Stimulated activated naive CD8-positive, alpha-beta T cell treated with anti-CD3 and anti-CD28 coated beads, Interleukin-15, amount 100 ng/mL, for 72 hours (primary cell): ENCODE results near the gene LTBP2.

Experiments used
- ATAC-seq: fragments of 150-1000 bp; cut with Tn5 transposase; 2 replicates; pipeline ENCODE4 v1.10.0; 2021; ENCODE audit warnings: mild to moderate bottlenecking, moderate library complexity
- DNase-seq, 2 donors: peaks; one replicate each; pipeline ENCODE4 v3.0.0; 2021 to 2022
- H3K27ac Mint-ChIP-seq, 2 donors: one replicate each; pipeline ENCODE4 v1.8.0; 2022; ENCODE audit warnings: mild to moderate bottlenecking in 2 of 2, mixed read lengths in 2 of 2, moderate library complexity in 2 of 2
- H3K27me3 Mint-ChIP-seq: one replicate; pipeline ENCODE4 v1.8.0; 2022; ENCODE audit warnings: mixed read lengths
- H3K4me1 Mint-ChIP-seq: one replicate; pipeline ENCODE4 v1.8.0; 2022; ENCODE audit warnings: mild to moderate bottlenecking, mixed read lengths
- H3K4me3 Mint-ChIP-seq, 2 donors: one replicate each; pipeline ENCODE4 v1.8.0; 2022; ENCODE audit warnings: mild to moderate bottlenecking in 2 of 2, mixed read lengths in 2 of 2, moderate library complexity in 1 of 2
- H3K9me3 Mint-ChIP-seq, 2 donors: one replicate each; pipeline ENCODE4 v1.8.0; 2022; ENCODE audit warnings: mixed read lengths in 2 of 2

Gene LTBP2

DNA sequence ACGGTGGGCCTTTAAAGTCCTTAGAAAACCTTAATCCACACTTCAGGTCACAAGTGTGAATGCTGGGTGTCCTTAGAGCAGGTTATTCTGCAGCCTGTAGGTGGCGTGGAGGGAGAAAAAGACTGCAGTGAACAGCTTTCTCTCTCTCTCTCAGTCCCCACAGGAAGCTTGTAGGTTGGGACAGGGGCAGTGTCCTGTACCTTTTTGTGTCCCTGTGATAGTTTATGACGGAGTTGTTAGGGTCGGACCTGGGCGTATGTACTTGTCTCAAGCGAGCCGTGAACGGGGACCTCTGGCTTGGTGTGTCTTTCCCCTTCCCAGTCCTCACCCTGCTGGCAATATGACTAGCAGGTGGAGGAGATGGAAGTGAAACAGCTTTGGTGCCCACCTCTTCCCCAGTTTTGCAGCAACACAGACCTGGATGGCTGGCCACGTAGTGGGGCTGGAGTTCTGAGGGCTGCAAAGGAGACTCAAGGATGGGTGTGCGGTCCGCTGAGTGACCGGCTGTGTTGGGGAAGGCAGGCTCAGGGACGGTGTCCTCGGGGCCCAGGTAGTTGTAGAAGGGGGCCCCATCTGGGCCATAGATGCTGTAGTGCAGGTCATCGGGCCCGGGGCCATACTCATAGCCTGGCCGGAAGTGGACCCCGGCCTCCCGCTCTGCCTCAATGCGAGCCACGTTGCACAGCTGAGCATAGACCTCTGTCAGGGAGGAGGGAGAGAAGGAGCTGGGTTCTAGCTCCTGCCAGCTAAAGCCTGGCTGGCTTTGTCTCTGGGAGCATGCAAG, 109.6 kb downstream of the LTBP2 start:
- no peaks in the 10 kb centered on the region for H3K9me3 Mint-ChIP-seq
- DNase-seq = no peak
- H3K4me1 Mint-ChIP-seq = peaks cover 23% of the 10 kb centered on the region
- peak overlapping the region in 1 of 2 donors; percentile 45 for H3K27ac Mint-ChIP-seq
- no peak overlapping the region for H3K4me3 Mint-ChIP-seq
- peaks cover 5% of the 10 kb centered on the region for H3K27me3 Mint-ChIP-seq
- ATAC-seq = peak; percentile 44

DNA sequence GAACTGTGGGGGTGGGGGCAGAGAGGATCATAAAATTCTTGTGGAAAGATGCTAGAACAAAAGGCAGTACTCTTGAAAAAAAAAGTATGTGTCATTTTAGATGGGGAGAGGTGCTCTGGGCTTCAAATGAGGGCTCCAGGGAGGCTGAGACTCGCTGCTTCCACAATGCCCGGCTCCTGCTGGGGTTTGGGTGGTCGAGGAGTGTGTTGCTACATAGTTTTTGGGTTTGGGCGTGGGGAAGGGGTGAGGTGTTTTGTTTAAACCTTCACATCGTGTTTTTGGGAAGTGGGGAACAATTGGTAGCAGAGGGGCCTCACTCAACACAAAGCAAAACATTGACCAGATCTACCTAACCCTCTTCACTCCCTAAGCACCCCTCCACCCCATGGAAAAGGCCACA, 110.3 kb downstream of the LTBP2 start:
- peak overlapping the region in 1 of 2 donors; percentile 74 for H3K27ac Mint-ChIP-seq
- H3K4me1 Mint-ChIP-seq = peaks cover 23% of the 10 kb centered on the region
- H3K4me3 Mint-ChIP-seq = no peak overlapping the region
- no peaks in the 10 kb centered on the region for H3K9me3 Mint-ChIP-seq
- ATAC-seq (no peak), DNase-seq (no peak)
- H3K27me3 Mint-ChIP-seq = no peaks in the 10 kb centered on the region

- H3K9me3 Mint-ChIP-seq = no peaks in the 10 kb centered on the region
- H3K4me1 Mint-ChIP-seq = peaks cover 18% of the 10 kb centered on the region
- peak overlapping the region in 1 of 2 donors; percentile 45 for H3K27ac Mint-ChIP-seq
- H3K4me3 Mint-ChIP-seq = no peak overlapping the region
- ATAC-seq = no peak
- H3K27me3 Mint-ChIP-seq = no peaks in the 10 kb centered on the region
- no peak for DNase-seq
Observed at GRCh38 chr14:74501135-74501614, 110.9 kb downstream of the LTBP2 start.

DNA sequence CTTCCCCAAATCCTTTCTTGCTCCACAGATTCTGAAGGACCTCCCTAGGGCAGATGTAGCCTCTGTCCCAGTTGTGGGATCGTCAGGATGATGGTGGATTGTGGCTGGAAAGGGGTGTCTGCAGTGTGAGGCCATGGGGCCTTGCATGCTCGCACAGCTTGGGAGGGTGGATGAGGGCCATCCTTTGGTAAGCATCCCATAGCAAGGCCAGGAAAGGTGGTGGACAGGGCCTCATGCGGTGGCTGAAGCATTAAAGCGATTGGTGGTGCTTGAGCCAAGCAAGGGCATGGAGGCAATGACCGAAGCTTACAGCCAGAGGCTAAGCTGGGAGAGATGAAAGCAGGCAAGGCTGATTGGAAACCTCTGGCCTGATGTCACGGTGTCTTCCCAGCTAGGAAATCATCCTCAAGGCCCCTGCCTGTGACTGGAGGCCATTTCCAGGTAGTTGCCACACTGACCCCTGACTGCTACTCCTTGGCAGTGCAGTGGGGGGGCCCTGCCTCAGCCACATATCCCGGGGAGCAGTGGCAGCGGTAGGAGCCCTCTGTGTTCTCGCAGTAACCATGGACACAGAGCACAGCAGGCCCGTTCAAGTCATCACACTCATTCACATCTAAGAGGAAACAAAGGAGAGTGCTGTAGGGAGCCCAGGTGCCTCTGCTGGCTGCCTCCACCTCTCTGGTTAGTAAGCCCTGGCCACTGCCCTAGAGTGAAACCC, 111.5 kb downstream of the LTBP2 start:
- H3K4me1 Mint-ChIP-seq = peaks cover 15% of the 10 kb centered on the region
- no peak for DNase-seq
- no peaks in the 10 kb centered on the region for H3K9me3 Mint-ChIP-seq
- ATAC-seq = no peak
- no peaks in the 10 kb centered on the region for H3K27me3 Mint-ChIP-seq
- H3K4me3 Mint-ChIP-seq = no peak overlapping the region
- H3K27ac Mint-ChIP-seq = no peak overlapping the region

DNA sequence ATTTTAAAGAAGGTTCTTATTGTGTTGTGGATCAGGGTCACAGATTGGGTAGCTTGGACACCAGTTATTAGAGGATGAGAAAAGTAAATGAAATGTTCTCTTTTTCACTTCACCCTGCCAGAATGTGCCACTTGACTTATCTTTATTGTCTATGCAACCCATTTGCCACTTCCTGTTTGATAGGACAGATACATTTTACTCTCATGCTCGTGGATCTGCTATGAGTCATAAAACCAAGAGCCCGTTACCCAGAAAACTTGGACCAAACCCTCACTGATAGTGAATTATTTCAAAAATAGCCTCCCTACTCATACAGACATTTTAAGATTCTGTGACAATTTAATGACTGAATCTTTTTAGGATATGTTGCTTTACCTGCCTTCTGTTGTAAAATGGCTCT, 116.7 kb downstream of the LTBP2 start:
- no peak for DNase-seq
- ATAC-seq = no peak
- no peaks in the 10 kb centered on the region for H3K9me3 Mint-ChIP-seq
- H3K27me3 Mint-ChIP-seq = no peaks in the 10 kb centered on the region
- no peak overlapping the region for H3K4me3 Mint-ChIP-seq
- H3K4me1 Mint-ChIP-seq = peaks cover 22% of the 10 kb centered on the region
- peak overlapping the region in 1 of 2 donors; percentile 7 for H3K27ac Mint-ChIP-seq

DNA sequence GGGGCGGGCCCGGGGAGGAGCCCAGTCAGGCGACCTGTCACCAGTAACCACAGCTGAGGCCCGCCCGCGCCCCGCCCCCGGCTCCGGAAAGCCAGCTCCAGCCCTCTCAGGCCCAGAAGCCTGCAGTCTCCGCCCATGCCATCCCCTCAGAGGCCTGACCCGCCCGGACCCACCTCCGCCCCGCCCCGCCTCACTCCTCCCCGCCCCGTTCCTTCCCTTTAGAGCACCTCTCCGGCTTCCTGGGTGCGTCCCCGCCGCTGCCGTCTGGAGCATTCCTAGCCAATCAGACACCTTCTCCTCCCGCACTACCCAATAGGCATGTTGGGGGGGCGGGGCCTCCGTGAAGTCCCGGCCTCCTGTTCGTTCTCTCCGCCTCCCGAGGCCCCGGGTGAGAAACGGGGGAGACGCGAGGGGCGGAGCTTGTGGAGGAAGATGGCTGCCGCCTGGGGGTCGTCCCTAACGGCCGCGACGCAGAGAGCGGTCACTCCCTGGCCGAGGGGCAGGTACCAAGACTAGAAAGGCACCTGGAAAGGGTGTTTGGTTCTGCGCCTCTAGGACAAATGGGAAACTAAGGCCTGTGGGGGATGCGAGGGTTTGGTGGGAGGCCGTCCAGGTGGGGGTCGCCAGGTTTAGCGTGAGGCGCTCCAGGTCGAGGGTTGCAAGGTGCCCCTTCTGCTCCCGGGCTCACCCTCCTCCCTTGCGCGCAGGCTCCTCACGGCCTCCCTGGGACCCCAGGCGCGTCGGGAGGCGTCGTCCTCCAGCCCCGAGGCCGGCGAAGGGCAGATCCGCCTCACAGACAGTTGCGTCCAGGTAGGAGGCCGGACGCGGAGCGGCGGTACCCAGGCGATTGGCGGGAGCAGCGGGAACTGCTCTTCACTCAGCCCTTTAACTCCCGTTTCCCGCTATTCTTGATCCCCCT, 118.4 kb downstream of the LTBP2 start, which contains the start of gene ISCA2:
Gene ISCA2, plus strand, starts transcription at position 423 of the 919 bp plus-strand sequence. Its CDS starts 10 bp downstream, at position 433.
- peak within 1 kb of the TSS; percentile 96 to 99 for H3K27ac Mint-ChIP-seq
- peaks cover 28% of the 10 kb centered on the region for H3K4me1 Mint-ChIP-seq
- ATAC-seq = peak; percentile 96
- DNase-seq = peak; percentile 99
- H3K27me3 Mint-ChIP-seq = no peaks in the 10 kb centered on the region
- no peak within 1 kb of the TSS for H3K4me3 Mint-ChIP-seq
- no peaks in the 10 kb centered on the region for H3K9me3 Mint-ChIP-seq

DNA sequence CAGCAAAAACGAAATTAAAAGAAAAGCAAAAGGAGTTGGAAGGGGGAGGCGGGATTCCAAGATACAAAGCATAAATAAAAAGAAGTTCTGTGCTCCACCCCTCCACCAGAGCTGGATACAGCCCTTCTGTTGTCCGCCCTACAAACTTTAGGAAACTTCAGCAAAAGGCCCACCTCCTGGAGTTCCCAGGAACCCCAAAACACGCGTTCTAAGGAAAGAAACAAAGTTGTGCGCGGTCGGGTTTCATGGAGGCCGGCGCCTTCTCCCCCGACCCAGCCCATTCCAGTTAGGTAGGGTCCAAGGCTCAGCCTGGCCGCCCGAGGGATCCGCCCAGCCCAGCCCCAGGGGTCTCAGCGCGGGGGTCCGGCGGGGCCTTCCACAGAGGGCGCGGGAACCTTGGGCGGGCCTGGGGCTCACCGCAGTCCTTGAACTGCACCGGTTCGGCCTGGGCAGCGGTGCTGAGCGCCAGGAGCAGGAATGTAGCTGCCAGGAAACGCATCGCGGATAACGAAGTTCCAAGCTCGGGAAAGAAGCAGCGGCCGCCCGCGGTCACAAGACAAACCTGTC, 119.2 kb downstream of the LTBP2 start, which contains the start of gene NPC2:
Gene NPC2, minus strand, starts transcription at position 530 of the 567 bp plus-strand sequence. Its CDS starts 31 bp downstream, at position 499.
- Mint-ChIP-seq H3K4me1 (peaks cover 28% of the 10 kb centered on the region), H3K27ac (peak within 1 kb of the TSS; percentile 96 to 99), H3K4me3 (no peak within 1 kb of the TSS), H3K9me3 (no peaks in the 10 kb centered on the region), H3K27me3 (no peaks in the 10 kb centered on the region)
- DNase-seq (no peak), ATAC-seq (peak; percentile 3)

DNA sequence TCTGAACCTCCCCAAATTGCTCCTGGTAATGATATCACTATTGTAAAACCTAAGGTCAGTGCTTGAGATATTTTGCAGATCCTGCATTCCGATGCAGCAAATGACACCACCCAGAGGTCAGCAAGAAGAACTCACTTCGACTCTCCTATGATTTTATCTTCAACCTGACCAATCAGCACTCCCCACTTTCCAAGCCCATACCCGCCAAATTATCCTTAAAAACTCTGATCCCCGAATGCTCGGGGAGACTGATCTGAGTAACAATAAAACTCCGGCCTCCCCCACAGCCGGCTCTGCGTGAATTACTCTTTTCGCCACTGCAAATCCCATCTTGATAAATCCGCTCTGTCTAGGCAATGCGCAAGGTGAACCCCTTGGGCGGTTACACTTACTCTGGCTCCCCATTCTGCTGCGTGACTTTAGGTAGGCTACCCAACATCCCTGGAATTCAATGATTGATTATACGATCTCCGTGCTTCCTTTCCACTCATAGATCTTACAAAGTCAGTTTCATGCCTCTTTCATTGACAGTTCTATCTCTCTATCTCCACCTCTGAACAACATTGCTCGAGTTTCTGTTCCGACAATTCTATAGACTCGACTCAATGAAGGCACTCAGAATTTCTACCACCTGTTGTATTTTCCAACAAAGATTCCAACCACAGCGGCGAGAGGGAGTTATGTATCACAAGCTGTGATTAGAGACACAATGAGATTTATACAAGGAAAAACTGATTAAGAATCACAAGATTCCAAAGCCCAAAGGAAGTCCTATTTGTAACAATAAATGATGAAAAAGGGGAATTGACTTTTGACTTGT, 119.9 kb downstream of the LTBP2 start:
- no peak overlapping the region for H3K4me3 Mint-ChIP-seq

DNA sequence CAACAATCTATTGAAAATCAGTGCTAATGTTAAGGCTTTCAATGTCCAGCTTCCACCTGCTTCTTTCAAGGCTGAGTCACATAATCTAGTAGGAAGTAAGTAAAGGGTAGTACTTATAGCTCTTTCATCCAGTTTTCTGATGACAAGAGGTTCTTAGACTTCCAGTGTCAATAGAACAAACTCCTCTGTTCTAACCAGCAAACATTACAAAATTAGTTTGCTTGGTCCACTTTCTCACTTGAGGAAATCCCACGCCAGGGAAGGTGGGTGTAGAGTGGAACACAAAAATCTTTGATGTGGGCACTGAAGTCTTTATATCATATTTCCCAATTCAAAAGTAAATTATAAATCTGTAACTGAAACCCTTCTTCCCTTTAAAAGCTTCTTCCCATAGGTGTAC, 121.6 kb downstream of the LTBP2 start:
- Mint-ChIP-seq H3K27me3 (no peaks in the 10 kb centered on the region), H3K4me3 (no peak overlapping the region), H3K27ac (no peak overlapping the region), H3K4me1 (peaks cover 27% of the 10 kb centered on the region), H3K9me3 (no peaks in the 10 kb centered on the region)
- DNase-seq (no peak), ATAC-seq (no peak)

More for the DNA sequence above, 119.9 kb downstream of the LTBP2 start:
- Mint-ChIP-seq H3K27ac (no peak overlapping the region), H3K9me3 (no peaks in the 10 kb centered on the region), H3K27me3 (no peaks in the 10 kb centered on the region), H3K4me1 (peaks cover 28% of the 10 kb centered on the region)
- DNase-seq (peak; percentile 20 to 22), ATAC-seq (no peak)

GRCh38 chr14:74488786-74489397, 123.1 kb downstream of the LTBP2 start:
- H3K4me3 Mint-ChIP-seq = no peak overlapping the region
- ATAC-seq = no peak
- no peaks in the 10 kb centered on the region for H3K9me3 Mint-ChIP-seq
- peaks cover 11% of the 10 kb centered on the region for H3K4me1 Mint-ChIP-seq
- no peaks in the 10 kb centered on the region for H3K27me3 Mint-ChIP-seq
- no peak overlapping the region for H3K27ac Mint-ChIP-seq
- DNase-seq = no peak

DNA sequence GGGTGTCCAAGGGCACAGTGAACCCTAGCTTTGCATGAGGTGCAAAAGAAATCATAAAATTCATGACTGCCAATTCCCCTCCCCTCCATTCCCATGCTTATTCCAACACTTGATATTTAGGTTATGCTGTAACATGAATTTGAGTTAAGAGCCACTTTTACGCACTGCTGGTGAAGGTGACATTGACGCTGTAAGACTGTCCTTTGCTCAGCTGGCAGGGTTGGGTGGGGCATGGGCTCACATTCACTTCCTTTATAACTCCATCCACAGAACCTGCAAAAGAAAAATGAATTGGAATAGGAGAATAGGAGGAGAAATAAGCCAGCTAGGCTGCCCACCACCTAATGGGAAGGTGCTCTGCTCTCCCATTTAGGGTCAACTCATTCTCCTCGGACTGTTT, 125.9 kb downstream of the LTBP2 start:
- H3K27me3 Mint-ChIP-seq = no peaks in the 10 kb centered on the region
- H3K27ac Mint-ChIP-seq = no peak overlapping the region
- peaks cover 6% of the 10 kb centered on the region for H3K4me1 Mint-ChIP-seq
- no peak for ATAC-seq
- H3K4me3 Mint-ChIP-seq = no peak overlapping the region
- no peaks in the 10 kb centered on the region for H3K9me3 Mint-ChIP-seq
- no peak for DNase-seq

DNA sequence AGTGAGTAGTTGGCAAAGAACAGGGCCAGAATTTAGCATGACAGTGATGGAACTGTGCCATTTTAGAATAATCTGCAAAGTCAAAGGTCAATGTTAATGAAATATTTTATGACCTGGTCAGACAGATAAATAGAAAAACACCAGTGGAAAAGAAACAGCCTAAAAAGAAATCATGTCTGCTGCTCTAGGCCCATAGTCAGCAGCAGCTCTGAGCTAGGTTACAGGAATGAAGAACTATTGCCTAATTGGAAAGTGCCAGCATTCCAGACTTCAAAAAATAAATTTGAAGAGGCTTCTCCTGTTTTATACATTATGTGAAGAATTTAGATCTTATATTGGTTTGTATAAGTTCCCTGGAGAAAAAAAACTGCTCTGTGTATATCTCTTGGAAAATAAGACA, 128.7 kb downstream of the LTBP2 start:
- no peak for DNase-seq
- Mint-ChIP-seq H3K4me1 (no peaks in the 10 kb centered on the region), H3K9me3 (no peaks in the 10 kb centered on the region), H3K4me3 (no peak overlapping the region), H3K27me3 (no peaks in the 10 kb centered on the region), H3K27ac (no peak overlapping the region)
- ATAC-seq = no peak

GRCh38 chr14:74482571-74482970, 129.5 kb downstream of the LTBP2 start:
- Mint-ChIP-seq H3K4me3 (no peak overlapping the region), H3K9me3 (no peaks in the 10 kb centered on the region), H3K4me1 (no peaks in the 10 kb centered on the region), H3K27me3 (no peaks in the 10 kb centered on the region), H3K27ac (no peak overlapping the region)
- no peak for DNase-seq
- no peak for ATAC-seq

DNA sequence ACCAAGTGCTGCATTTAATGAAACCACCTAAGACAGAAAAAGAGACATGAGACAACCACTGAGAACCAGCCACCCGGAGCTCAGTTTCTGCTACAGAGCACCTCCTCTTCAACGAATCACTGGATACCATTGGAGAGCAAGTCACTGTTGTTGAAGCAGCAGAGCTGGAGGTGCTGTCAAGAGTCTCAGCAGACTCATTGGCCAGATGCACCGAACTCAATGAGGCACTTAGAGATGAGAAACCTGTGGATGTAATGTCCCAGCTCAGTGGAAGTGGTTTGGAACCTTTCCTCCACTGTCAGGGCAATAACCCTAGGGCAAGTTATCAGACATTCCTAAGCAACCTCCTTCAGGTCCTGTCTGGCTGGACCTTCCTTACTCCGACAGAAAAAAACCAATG, 132.0 kb downstream of the LTBP2 start:
- H3K4me1 Mint-ChIP-seq = no peaks in the 10 kb centered on the region
- no peaks in the 10 kb centered on the region for H3K9me3 Mint-ChIP-seq
- no peak for ATAC-seq
- no peak for DNase-seq
- H3K4me3 Mint-ChIP-seq = no peak overlapping the region
- no peaks in the 10 kb centered on the region for H3K27me3 Mint-ChIP-seq
- H3K27ac Mint-ChIP-seq = no peak overlapping the region
